ENCODE data around the gene PLPP1.
"Not testable (repeated sequence)": the region's sequence is repeated elsewhere in the genome, so short reads cannot be mapped to it uniquely, and the experiment has no call there.

The PLPP1 gene

GRCh38 chr5:55538661-55539060, 3.9 kb upstream of the PLPP1 start:
- DNase-seq (ENCODE audit: low read depth), result no peak
- TF ChIP-seq MYC (IDR thresholded peaks at IDR 0.05; ENCODE audit: low read depth, low read length), result no peak
- TF ChIP-seq CTCF (IDR thresholded peaks at IDR 0.05; ENCODE audit: low read depth, low read length), result no peak
- TF ChIP-seq POLR2A (IDR thresholded peaks at IDR 0.05; ENCODE audit: extremely low read depth, insufficient read length), result no peak
- no peak for TF ChIP-seq MAX (IDR thresholded peaks at IDR 0.05; ENCODE audit: low read depth, low read length)
- no peak overlapping the region for H3K4me3 ChIP-seq (ENCODE audit: low read depth, low read length)

- not testable (repeated sequence) for H3K4me3 ChIP-seq (ENCODE audit: low read depth, low read length); DNase-seq (ENCODE audit: low read depth)
These were observed 2.6 kb upstream of the PLPP1 start for GRCh38 chr5:55537315-55537714.

GRCh38 chr5:55535199-55535905, 588 bp upstream of the PLPP1 start:
- no peak for DNase-seq (ENCODE audit: low read depth)
- no peak for TF ChIP-seq CTCF (IDR thresholded peaks at IDR 0.05; ENCODE audit: low read depth, low read length)
- TF ChIP-seq MYC (IDR thresholded peaks at IDR 0.05; ENCODE audit: low read depth, low read length), result no peak
- no peak for TF ChIP-seq POLR2A (IDR thresholded peaks at IDR 0.05; ENCODE audit: extremely low read depth, insufficient read length)

GRCh38 chr5:55533521-55534435, 986 bp downstream of the PLPP1 start:
- peak overlapping the region; percentile 56 for H3K4me3 ChIP-seq (ENCODE audit: low read depth, low read length)
- no peak for DNase-seq (ENCODE audit: low read depth)
- no peak for TF ChIP-seq CTCF (IDR thresholded peaks at IDR 0.05; ENCODE audit: low read depth, low read length)
- TF ChIP-seq MAX (IDR thresholded peaks at IDR 0.05; ENCODE audit: low read depth, low read length), result no peak
- TF ChIP-seq MYC (IDR thresholded peaks at IDR 0.05; ENCODE audit: low read depth, low read length), result no peak
- no peak for TF ChIP-seq POLR2A (IDR thresholded peaks at IDR 0.05; ENCODE audit: extremely low read depth, insufficient read length)

More at GRCh38 chr5:55535199-55535905, 588 bp upstream of the PLPP1 start:
- H3K4me3 ChIP-seq (ENCODE audit: low read depth, low read length), result peak overlapping the region; percentile 46

GRCh38 chr5:55530669-55531068, 4.1 kb downstream of the PLPP1 start:
- DNase-seq (ENCODE audit: low read depth), result no peak
- no peak for TF ChIP-seq CTCF (IDR thresholded peaks at IDR 0.05; ENCODE audit: low read depth, low read length)
- H3K4me3 ChIP-seq (ENCODE audit: low read depth, low read length), result no peak overlapping the region

GRCh38 chr5:55524816-55525215, 9.9 kb downstream of the PLPP1 start:
- DNase-seq (ENCODE audit: low read depth), result no peak
- no peak overlapping the region for H3K4me3 ChIP-seq (ENCODE audit: low read depth, low read length)
- no peak for TF ChIP-seq POLR2A (IDR thresholded peaks at IDR 0.05; ENCODE audit: extremely low read depth, insufficient read length)

GRCh38 chr5:55523293-55523692, 11.5 kb downstream of the PLPP1 start:
- no peak overlapping the region for H3K4me3 ChIP-seq (ENCODE audit: low read depth, low read length)
- DNase-seq (ENCODE audit: low read depth), result no peak
- TF ChIP-seq MYC (IDR thresholded peaks at IDR 0.05; ENCODE audit: low read depth, low read length) (no peak), MAX (IDR thresholded peaks at IDR 0.05; ENCODE audit: low read depth, low read length) (no peak), CTCF (IDR thresholded peaks at IDR 0.05; ENCODE audit: low read depth, low read length) (no peak), POLR2A (IDR thresholded peaks at IDR 0.05; ENCODE audit: extremely low read depth, insufficient read length) (no peak)

Data from NB4 (cell line).